Measurements from ENCODE around the gene PADI2. TPM values are rescaled to one million over a fixed set of nuclear protein-coding genes. Genes with fewer than 3 reads are reported as not detected.

The PADI2 gene
- total and polyA plus RNA-seq, 9 of the 15 experiments (the other 6 are each of a cell fraction or from before 2014, with no cell fraction given) = 0.01 to 0.11 (median 0.01) TPM; not detected in 5

- TF ChIP-seq, protein P1, sequence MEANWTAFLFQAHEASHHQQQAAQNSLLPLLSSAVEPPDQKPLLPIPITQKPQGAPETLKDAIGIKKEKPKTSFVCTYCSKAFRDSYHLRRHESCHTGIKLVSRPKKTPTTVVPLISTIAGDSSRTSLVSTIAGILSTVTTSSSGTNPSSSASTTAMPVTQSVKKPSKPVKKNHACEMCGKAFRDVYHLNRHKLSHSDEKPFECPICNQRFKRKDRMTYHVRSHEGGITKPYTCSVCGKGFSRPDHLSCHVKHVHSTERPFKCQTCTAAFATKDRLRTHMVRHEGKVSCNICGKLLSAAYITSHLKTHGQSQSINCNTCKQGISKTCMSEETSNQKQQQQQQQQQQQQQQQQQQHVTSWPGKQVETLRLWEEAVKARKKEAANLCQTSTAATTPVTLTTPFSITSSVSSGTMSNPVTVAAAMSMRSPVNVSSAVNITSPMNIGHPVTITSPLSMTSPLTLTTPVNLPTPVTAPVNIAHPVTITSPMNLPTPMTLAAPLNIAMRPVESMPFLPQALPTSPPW (CRISPR knock-in tag; IDR thresholded peaks at IDR 0.05) = peak; percentile 64
- TF ChIP-seq ZNF124 (CRISPR knock-in tag; IDR thresholded peaks at IDR 0.05) (no peak), KLF10 (CRISPR knock-in tag; IDR thresholded peaks at IDR 0.05) (no peak)
Measured at GRCh38 chr1:17084787-17085186, 34.5 kb downstream of the PADI2 start (continued).

GRCh38 chr1:17082761-17083160 lies 36.5 kb downstream of the PADI2 start:
- in situ Hi-C loops (cut with MboI) (no loop called here), intact Hi-C loops (cut with micrococcal nuclease) (no loop called here)
- Histone ChIP-seq H3K27me3 (ENCODE audit: control insufficient read depth in 2 of 2, insufficient read depth in 2 of 2, low read length in 2 of 2) (peaks cover 38 to 75% of the 10 kb centered on the region in 2 experiments), H3K79me2 (ENCODE audit: control insufficient read depth, insufficient read depth, low read length) (no peaks in the 10 kb centered on the region), H4K20me1 (replicated peaks; ENCODE audit: control insufficient read depth, insufficient read depth, low read length) (peaks cover 5% of the 10 kb centered on the region; the same call in 1 of the 2 replicates), H3K36me3 (ENCODE audit: control insufficient read depth, insufficient read depth, low read length) (no peaks in the 10 kb centered on the region), H3K4me3 (no peak overlapping the region), H3K27ac (ENCODE audit: extremely low read depth, low read depth, low read length) (no peak overlapping the region), H3K4me1 (replicated peaks in 1 of 2; ENCODE audit: control insufficient read depth in 2 of 2, insufficient read depth in 2 of 2, low read length in 2 of 2) (no peaks in the 10 kb centered on the region), H3K9me1 (ENCODE audit: control insufficient read depth, insufficient read depth, low read length) (no peaks in the 10 kb centered on the region), H3K9me3 (replicated peaks; ENCODE audit: control insufficient read depth, insufficient read depth, low read depth, low read length) (no peaks in the 10 kb centered on the region), H3K4me2 (ENCODE audit: insufficient read depth, low read length) (no peak overlapping the region), H2AFZ (ENCODE audit: low read depth, low read length) (no peak overlapping the region), H3K9ac (ENCODE audit: insufficient read depth in 1 of 2, low read depth in 2 of 2, low read length in 2 of 2) (no peak overlapping the region)
- POLR2A ChIA-PET = interaction anchor here (1.1 to 1.2 kb wide), 2 partner anchors 13 to 29 kb away, joined by 3 read pairs; no protein-coding TSS in a partner anchor
- CTCF ChIA-PET (ENCODE audit: low intra/inter-chr PET ratio) = no interaction called here
- TF ChIP-seq NFE2 (IDR thresholded peaks at IDR 0.05; ENCODE audit: low read depth) (no peak), ZNF121 (CRISPR knock-in tag; conservative IDR thresholded peaks at IDR 0.05) (peak; percentile 77)
- DNase-seq (ENCODE audit: extremely low read depth in 1 of 4, low spot score in 3 of 4) (no peak), ATAC-seq (no peak), FAIRE-seq (no peak)
- 0% methylated on average over 3 of the region's 3 CpGs for WGBS (ENCODE audit: insufficient coverage, low coverage, missing lambda C conversion rate)
- no TSS peak for BruUV-seq (replicated peaks)
